Upper lobe of left lung (tissue), 4 donors: ENCODE data around the gene ABHD14A.

ENCODE experiments used
- EP300 ChIP-seq, 4 donors: sonication (generic); formaldehyde crosslinking; IDR thresholded peaks; one replicate each; pipeline ENCODE4 v1.5.1; 2017; ENCODE audit warnings: antibody characterized with exemption in 4 of 4, control low read depth in 2 of 4
- POLR2A ChIP-seq, 4 donors: fragments of 450-650 bp; IDR thresholded peaks; one replicate each; pipeline ENCODE4 v1.5.1; 2016 to 2017; ENCODE audit warnings: antibody characterized with exemption in 4 of 4, mild to moderate bottlenecking in 2 of 4
- POLR2AphosphoS5 ChIP-seq, 2 donors: sonication (generic); formaldehyde crosslinking; IDR thresholded peaks; one replicate each; pipeline ENCODE4 v1.5.1; 2017; ENCODE audit warnings: antibody characterized with exemption in 2 of 2
- TF ChIP-seq, protein P1 (sequence below), 6 experiments: fragments of 450-650 bp in 4 of 6; fragments of 200-600 bp in 2 of 6; sonication (generic) in 2 of 6; IDR thresholded peaks; one replicate each; pipeline ENCODE4 v1.5.1; 2016 to 2019; ENCODE audit warnings: antibody characterized with exemption in 6 of 6

DNA sequence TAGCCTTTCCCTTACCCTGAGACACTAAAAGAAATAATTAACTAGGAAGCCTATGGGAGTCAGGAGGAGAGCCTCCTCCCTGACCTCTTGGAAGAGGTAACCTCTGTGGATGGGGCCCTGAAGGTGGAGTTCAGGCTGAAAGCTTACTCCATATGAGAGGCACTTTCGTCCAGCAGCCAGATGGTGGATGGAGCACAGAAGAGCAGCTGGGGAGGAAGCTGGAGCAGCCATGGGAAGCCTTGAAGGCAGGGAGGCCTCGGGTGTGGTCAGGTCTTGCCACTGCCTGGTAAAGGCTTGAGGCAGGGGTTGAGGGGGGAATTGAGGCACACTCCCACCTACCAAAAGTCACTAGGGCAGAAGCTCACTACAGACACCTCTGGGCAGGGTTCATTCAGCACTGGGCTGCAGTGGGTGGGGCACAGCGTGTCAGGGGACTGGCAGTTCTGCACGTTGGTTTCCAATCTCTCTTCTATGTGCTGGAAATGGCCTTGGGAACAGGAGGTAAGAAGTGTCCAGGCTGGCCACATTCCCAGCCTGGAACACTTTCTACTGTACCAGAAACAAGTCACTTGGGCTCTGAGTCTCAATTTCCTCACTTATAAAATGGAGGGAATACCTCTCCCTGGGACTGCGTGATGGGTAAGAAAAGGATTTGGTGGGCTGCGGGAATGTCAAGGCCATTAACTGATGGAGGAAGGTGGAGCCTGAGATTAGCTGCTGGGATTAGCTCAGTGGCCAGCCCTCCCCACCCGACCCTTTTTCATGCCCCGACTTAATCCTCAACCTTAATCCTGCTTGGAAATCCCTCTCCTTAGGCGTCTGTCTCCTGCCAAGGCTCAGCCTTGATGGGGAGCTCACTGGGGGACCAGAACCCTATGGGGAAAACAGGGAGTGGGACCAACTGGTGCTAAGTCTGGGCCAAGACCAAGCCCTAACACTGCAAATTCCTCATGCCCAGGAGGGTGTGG is 13.0 kb upstream of the ABHD14A start:
- TF ChIP-seq, protein P1, sequence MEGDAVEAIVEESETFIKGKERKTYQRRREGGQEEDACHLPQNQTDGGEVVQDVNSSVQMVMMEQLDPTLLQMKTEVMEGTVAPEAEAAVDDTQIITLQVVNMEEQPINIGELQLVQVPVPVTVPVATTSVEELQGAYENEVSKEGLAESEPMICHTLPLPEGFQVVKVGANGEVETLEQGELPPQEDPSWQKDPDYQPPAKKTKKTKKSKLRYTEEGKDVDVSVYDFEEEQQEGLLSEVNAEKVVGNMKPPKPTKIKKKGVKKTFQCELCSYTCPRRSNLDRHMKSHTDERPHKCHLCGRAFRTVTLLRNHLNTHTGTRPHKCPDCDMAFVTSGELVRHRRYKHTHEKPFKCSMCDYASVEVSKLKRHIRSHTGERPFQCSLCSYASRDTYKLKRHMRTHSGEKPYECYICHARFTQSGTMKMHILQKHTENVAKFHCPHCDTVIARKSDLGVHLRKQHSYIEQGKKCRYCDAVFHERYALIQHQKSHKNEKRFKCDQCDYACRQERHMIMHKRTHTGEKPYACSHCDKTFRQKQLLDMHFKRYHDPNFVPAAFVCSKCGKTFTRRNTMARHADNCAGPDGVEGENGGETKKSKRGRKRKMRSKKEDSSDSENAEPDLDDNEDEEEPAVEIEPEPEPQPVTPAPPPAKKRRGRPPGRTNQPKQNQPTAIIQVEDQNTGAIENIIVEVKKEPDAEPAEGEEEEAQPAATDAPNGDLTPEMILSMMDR (IDR thresholded peaks at IDR 0.05): no peak
- TF ChIP-seq POLR2AphosphoS5 (IDR thresholded peaks at IDR 0.05) (no peak), POLR2A (IDR thresholded peaks at IDR 0.05) (no peak), EP300 (IDR thresholded peaks at IDR 0.05) (no peak)
